ENCODE data around the gene MAN1C1.

DNA sequence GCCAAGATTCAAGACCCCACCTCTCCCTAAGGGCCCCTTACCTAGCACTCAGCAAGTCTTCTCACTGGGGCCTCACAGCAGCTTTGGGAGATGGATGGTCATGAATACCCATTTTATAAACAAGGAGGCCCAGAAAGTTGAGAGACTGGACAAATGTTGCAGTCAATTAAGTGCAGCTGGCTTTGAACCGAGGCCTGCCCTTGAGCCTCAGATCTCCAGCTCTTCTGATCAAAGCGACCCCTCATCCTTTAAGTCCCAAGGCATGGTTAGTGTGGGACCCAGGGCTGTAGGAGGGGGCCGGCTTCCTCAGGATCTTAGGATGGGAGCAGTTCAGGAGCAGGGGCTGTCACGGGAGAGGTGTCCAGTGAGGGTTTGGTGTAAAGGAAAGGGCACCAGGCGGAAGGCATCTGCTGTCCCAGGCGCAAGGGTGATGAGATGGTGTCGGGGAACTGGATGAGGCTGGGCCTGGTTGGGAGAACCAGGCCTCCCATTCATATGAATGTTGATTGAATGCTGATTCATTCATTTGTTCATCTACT lies 198.0 kb downstream of the MAN1C1 start:
- TF ChIP-seq EZH2phosphoT487 (conservative IDR thresholded peaks at IDR 0.05; ENCODE audit: low read length) (no peak), CTCF (IDR thresholded peaks at IDR 0.05; ENCODE audit: insufficient read depth, low read length, poor library complexity, severe bottlenecking) (no peak)
